GM23338 (cell line): Measurements from ENCODE around the gene DENND6A. TPM values are rescaled to one million over a fixed set of nuclear protein-coding genes. Genes with fewer than 3 reads are reported as not detected.

ENCODE experiments used
- ATAC-seq: fragments of 200-7000 bp; cut with Tn5 transposase; 3 replicates; pipeline ENCODE4 v1.9.1; 2020
- DNase-seq: peaks from one replicate; pipeline ENCODE4 v3.0.0-alpha.2; 2015; ENCODE audit warnings: low spot score
- H2AFZ ChIP-seq: fragments of 200-600 bp; sonication (generic); 2 replicates; pipeline ENCODE4 v1.8.0; 2016; ENCODE audit warnings: antibody characterized with exemption, mild to moderate bottlenecking, moderate library complexity
- H3F3A ChIP-seq: fragments of 200-600 bp; sonication (generic); replicated peaks from 2 replicates; pipeline ENCODE4 v1.8.0; 2017; ENCODE audit warnings: antibody characterized with exemption, mixed run types, low read depth
- H3K27ac ChIP-seq: fragments of 200-600 bp; sonication (generic); 2 replicates; pipeline ENCODE4 v1.6.1; 2016; ENCODE audit warnings: low read depth
- H3K27me3 ChIP-seq: fragments of 200-600 bp; sonication (generic); 2 replicates; pipeline ENCODE4 v1.8.0; 2016; ENCODE audit warnings: mild to moderate bottlenecking, mixed run types, moderate library complexity; ENCODE audit not compliant: insufficient read depth
- H3K36me3 ChIP-seq: fragments of 200-600 bp; sonication (generic); 2 replicates; pipeline ENCODE4 v1.8.0; 2016; ENCODE audit warnings: mild to moderate bottlenecking; ENCODE audit not compliant: insufficient read depth
- H3K4me1 ChIP-seq: fragments of 200-600 bp; sonication (generic); 2 replicates; pipeline ENCODE4 v1.8.0; 2016; ENCODE audit warnings: mild to moderate bottlenecking, moderate library complexity; ENCODE audit not compliant: insufficient read depth
- H3K4me2 ChIP-seq: fragments of 200-600 bp; sonication (generic); 2 replicates; pipeline ENCODE4 v1.7.1; 2017; ENCODE audit warnings: mixed run types
- H3K4me3 ChIP-seq: fragments of 200-600 bp; sonication (generic); 2 replicates; pipeline ENCODE4 v1.6.1; 2016; ENCODE audit warnings: mixed run types
- H3K79me2 ChIP-seq: fragments of 200-600 bp; sonication (generic); replicated peaks from 2 replicates; pipeline ENCODE4 v1.8.0; 2017; ENCODE audit warnings: mild to moderate bottlenecking; ENCODE audit not compliant: insufficient read depth
- H3K9me2 ChIP-seq: fragments of 200-600 bp; sonication (generic); 2 replicates; pipeline ENCODE4 v1.8.0; 2017; ENCODE audit not compliant: insufficient read depth
- H4K20me1 ChIP-seq: fragments of 200-600 bp; sonication (generic); replicated peaks from 2 replicates; pipeline ENCODE4 v1.8.0; 2017; ENCODE audit warnings: mild to moderate bottlenecking; ENCODE audit not compliant: insufficient read depth
- H3K27ac Mint-ChIP-seq: 2 replicates; pipeline ENCODE4 v1.8.0; 2020; ENCODE audit warnings: inconsistent platforms, mild to moderate bottlenecking, moderate library complexity, mixed read lengths
- H3K27me3 Mint-ChIP-seq: 3 replicates; pipeline ENCODE4 v1.8.0; 2022; ENCODE audit warnings: low read depth, mild to moderate bottlenecking, moderate library complexity, mixed read lengths, inconsistent platforms; ENCODE audit not compliant: insufficient read depth, poor library complexity
- H3K36me3 Mint-ChIP-seq: 3 replicates; pipeline ENCODE4 v1.8.0; 2021; ENCODE audit warnings: low read depth, mild to moderate bottlenecking, inconsistent platforms, moderate library complexity, mixed read lengths
- H3K4me1 Mint-ChIP-seq: 3 replicates; pipeline ENCODE4 v1.8.0; 2020; ENCODE audit warnings: mild to moderate bottlenecking, inconsistent platforms, mixed read lengths
- H3K4me3 Mint-ChIP-seq: 3 replicates; pipeline ENCODE4 v1.8.0; 2021; ENCODE audit warnings: moderate library complexity, mild to moderate bottlenecking, inconsistent platforms, mixed read lengths
- H3K9me3 Mint-ChIP-seq: 3 replicates; pipeline ENCODE4 v1.8.0; 2020; ENCODE audit warnings: moderate library complexity, mild to moderate bottlenecking, inconsistent platforms, mixed read lengths
- CREB1 ChIP-seq: fragments of 250-450 bp; sonication (Bioruptor Pico); IDR thresholded peaks from 2 replicates; pipeline ENCODE4 v1.5.0; 2020; ENCODE audit warnings: low read depth, mild to moderate bottlenecking, moderate library complexity
- EZH2 ChIP-seq: fragments of 200-600 bp; sonication (generic); IDR thresholded peaks from one replicate; pipeline ENCODE4 v1.8.0; 2017; ENCODE audit warnings: antibody characterized with exemption, mild to moderate bottlenecking, low read depth; ENCODE audit not compliant: unreplicated experiment
- EZH2phosphoT487 ChIP-seq: fragments of 200-600 bp; sonication (generic); IDR thresholded peaks from one replicate; pipeline ENCODE4 v1.8.1; 2018; ENCODE audit warnings: antibody characterized with exemption; ENCODE audit not compliant: unreplicated experiment
- JUNB ChIP-seq: IDR thresholded peaks from one replicate; pipeline ENCODE4 v1.6.1; 2016; ENCODE audit warnings: antibody characterized with exemption; ENCODE audit not compliant: unreplicated experiment
- NANOG ChIP-seq: IDR thresholded peaks from 2 replicates; pipeline ENCODE4 v1.6.1; 2016; ENCODE audit warnings: antibody characterized with exemption, borderline replicate concordance
- POLR2AphosphoS5 ChIP-seq: IDR thresholded peaks from 2 replicates; pipeline ENCODE4 v1.6.1; 2016; ENCODE audit warnings: antibody characterized with exemption, low read depth
- STAT1 ChIP-seq: IDR thresholded peaks from one replicate; pipeline ENCODE4 v1.6.1; 2016; ENCODE audit warnings: antibody characterized with exemption; ENCODE audit not compliant: unreplicated experiment
- ZNF114 ChIP-seq: fragments of 250-450 bp; sonication (Bioruptor Pico); IDR thresholded peaks from 2 replicates; pipeline ENCODE4 v1.5.0; 2020; ENCODE audit warnings: mild to moderate bottlenecking, moderate library complexity
- ZNF331 ChIP-seq: fragments of 250-450 bp; sonication (Bioruptor Pico); IDR thresholded peaks from 2 replicates; pipeline ENCODE4 v1.5.0; 2020; ENCODE audit warnings: low read depth, mild to moderate bottlenecking, moderate library complexity
- polyA plus RNA-seq: library from polyadenylated mRNA; unstranded; fragments of >200 nt; fragmentation: Nextera tagmentation; extraction: Ambion mirVana; gene quantifications from 2 replicates; pipeline ENCODE4 v1.2.1, GENCODE V29; 2016
- total RNA-seq: library from RNA; depleted of rRNA; stranded (reverse); fragments of >200 nt; shearing (Covaris generic); gene quantifications from 2 replicates; pipeline ENCODE4 v1.2.3, GENCODE V29; 2014
- TF ChIP-seq, protein P1 (sequence below): IDR thresholded peaks from one replicate; pipeline ENCODE4 v1.6.1; 2018; ENCODE audit warnings: antibody characterized with exemption; ENCODE audit not compliant: unreplicated experiment
- TF ChIP-seq, protein P2 (sequence below): fragments of 250-450 bp; sonication (Bioruptor Pico); IDR thresholded peaks from 2 replicates; pipeline ENCODE4 v1.5.0; 2020; ENCODE audit warnings: mild to moderate bottlenecking, moderate library complexity
- TF ChIP-seq, protein P3 (sequence below), 2 experiments: fragments of 200-600 bp in 1 of 2; sonication (generic) in 1 of 2; conservative IDR thresholded peaks; 2 replicates each; pipeline versions ENCODE4 v1.5.1 to v1.6.1; 2016 to 2017; ENCODE audit warnings: antibody characterized with exemption in 2 of 2, low read depth in 2 of 2, mild to moderate bottlenecking in 2 of 2, moderate library complexity in 1 of 2
- TF ChIP-seq, protein P4 (sequence below): IDR thresholded peaks from 2 replicates; pipeline ENCODE4 v1.6.1; 2016; ENCODE audit warnings: antibody characterized with exemption

Gene DENND6A
- total and polyA plus RNA-seq, 2 experiments from 2014 or later = 7.5 to 17.5 TPM

DNA sequence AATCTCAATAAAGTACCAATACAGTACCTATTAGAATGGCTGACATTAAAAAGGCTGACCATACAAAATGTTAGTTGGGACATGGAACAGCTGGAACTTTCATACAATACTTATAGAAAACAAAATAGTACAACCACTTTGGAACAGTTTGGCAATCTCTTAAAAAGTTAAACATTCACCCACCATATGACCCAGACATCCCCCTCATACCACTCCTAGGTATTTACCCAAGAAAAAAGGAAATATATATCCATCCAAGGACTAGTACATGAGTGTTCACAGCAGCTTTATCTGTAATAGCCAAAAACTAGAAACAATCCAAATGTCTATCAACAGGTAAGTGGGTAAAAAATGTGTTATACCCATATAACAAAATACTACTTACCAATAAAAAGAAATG, 70.5 kb downstream of the DENND6A start:
- H3K79me2 ChIP-seq = no peaks in the 10 kb centered on the region
- H3K4me3 ChIP-seq = no peak overlapping the region
- TF ChIP-seq STAT1 = no peak
- TF ChIP-seq, protein P1, sequence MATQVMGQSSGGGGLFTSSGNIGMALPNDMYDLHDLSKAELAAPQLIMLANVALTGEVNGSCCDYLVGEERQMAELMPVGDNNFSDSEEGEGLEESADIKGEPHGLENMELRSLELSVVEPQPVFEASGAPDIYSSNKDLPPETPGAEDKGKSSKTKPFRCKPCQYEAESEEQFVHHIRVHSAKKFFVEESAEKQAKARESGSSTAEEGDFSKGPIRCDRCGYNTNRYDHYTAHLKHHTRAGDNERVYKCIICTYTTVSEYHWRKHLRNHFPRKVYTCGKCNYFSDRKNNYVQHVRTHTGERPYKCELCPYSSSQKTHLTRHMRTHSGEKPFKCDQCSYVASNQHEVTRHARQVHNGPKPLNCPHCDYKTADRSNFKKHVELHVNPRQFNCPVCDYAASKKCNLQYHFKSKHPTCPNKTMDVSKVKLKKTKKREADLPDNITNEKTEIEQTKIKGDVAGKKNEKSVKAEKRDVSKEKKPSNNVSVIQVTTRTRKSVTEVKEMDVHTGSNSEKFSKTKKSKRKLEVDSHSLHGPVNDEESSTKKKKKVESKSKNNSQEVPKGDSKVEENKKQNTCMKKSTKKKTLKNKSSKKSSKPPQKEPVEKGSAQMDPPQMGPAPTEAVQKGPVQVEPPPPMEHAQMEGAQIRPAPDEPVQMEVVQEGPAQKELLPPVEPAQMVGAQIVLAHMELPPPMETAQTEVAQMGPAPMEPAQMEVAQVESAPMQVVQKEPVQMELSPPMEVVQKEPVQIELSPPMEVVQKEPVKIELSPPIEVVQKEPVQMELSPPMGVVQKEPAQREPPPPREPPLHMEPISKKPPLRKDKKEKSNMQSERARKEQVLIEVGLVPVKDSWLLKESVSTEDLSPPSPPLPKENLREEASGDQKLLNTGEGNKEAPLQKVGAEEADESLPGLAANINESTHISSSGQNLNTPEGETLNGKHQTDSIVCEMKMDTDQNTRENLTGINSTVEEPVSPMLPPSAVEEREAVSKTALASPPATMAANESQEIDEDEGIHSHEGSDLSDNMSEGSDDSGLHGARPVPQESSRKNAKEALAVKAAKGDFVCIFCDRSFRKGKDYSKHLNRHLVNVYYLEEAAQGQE = no peak
- TF ChIP-seq, protein P2, sequence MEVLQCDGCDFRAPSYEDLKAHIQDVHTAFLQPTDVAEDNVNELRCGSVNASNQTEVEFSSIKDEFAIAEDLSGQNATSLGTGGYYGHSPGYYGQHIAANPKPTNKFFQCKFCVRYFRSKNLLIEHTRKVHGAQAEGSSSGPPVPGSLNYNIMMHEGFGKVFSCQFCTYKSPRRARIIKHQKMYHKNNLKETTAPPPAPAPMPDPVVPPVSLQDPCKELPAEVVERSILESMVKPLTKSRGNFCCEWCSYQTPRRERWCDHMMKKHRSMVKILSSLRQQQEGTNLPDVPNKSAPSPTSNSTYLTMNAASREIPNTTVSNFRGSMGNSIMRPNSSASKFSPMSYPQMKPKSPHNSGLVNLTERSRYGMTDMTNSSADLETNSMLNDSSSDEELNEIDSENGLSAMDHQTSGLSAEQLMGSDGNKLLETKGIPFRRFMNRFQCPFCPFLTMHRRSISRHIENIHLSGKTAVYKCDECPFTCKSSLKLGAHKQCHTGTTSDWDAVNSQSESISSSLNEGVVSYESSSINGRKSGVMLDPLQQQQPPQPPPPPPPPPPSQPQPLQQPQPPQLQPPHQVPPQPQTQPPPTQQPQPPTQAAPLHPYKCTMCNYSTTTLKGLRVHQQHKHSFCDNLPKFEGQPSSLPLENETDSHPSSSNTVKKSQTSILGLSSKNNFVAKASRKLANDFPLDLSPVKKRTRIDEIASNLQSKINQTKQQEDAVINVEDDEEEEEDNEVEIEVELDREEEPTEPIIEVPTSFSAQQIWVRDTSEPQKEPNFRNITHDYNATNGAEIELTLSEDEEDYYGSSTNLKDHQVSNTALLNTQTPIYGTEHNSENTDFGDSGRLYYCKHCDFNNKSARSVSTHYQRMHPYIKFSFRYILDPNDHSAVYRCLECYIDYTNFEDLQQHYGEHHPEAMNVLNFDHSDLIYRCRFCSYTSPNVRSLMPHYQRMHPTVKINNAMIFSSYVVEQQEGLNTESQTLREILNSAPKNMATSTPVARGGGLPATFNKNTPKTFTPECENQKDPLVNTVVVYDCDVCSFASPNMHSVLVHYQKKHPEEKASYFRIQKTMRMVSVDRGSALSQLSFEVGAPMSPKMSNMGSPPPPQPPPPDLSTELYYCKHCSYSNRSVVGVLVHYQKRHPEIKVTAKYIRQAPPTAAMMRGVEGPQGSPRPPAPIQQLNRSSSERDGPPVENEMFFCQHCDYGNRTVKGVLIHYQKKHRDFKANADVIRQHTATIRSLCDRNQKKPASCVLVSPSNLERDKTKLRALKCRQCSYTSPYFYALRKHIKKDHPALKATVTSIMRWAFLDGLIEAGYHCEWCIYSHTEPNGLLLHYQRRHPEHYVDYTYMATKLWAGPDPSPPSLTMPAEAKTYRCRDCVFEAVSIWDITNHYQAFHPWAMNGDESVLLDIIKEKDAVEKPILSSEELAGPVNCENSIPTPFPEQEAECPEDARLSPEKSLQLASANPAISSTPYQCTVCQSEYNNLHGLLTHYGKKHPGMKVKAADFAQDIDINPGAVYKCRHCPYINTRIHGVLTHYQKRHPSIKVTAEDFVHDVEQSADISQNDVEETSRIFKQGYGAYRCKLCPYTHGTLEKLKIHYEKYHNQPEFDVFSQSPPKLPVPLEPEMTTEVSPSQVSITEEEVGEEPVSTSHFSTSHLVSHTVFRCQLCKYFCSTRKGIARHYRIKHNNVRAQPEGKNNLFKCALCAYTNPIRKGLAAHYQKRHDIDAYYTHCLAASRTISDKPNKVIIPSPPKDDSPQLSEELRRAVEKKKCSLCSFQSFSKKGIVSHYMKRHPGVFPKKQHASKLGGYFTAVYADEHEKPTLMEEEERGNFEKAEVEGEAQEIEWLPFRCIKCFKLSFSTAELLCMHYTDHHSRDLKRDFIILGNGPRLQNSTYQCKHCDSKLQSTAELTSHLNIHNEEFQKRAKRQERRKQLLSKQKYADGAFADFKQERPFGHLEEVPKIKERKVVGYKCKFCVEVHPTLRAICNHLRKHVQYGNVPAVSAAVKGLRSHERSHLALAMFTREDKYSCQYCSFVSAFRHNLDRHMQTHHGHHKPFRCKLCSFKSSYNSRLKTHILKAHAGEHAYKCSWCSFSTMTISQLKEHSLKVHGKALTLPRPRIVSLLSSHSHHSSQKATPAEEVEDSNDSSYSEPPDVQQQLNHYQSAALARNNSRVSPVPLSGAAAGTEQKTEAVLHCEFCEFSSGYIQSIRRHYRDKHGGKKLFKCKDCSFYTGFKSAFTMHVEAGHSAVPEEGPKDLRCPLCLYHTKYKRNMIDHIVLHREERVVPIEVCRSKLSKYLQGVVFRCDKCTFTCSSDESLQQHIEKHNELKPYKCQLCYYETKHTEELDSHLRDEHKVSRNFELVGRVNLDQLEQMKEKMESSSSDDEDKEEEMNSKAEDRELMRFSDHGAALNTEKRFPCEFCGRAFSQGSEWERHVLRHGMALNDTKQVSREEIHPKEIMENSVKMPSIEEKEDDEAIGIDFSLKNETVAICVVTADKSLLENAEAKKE (CRISPR knock-in tag) = no peak
- TF ChIP-seq, protein P3, sequence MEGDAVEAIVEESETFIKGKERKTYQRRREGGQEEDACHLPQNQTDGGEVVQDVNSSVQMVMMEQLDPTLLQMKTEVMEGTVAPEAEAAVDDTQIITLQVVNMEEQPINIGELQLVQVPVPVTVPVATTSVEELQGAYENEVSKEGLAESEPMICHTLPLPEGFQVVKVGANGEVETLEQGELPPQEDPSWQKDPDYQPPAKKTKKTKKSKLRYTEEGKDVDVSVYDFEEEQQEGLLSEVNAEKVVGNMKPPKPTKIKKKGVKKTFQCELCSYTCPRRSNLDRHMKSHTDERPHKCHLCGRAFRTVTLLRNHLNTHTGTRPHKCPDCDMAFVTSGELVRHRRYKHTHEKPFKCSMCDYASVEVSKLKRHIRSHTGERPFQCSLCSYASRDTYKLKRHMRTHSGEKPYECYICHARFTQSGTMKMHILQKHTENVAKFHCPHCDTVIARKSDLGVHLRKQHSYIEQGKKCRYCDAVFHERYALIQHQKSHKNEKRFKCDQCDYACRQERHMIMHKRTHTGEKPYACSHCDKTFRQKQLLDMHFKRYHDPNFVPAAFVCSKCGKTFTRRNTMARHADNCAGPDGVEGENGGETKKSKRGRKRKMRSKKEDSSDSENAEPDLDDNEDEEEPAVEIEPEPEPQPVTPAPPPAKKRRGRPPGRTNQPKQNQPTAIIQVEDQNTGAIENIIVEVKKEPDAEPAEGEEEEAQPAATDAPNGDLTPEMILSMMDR (conservative IDR thresholded peaks at IDR 0.05; ENCODE audit: low read depth in 2 of 2) = no peak
- no peak for TF ChIP-seq POLR2AphosphoS5
- no peak for TF ChIP-seq EZH2phosphoT487
- no peak for TF ChIP-seq EZH2
- no peak for TF ChIP-seq NANOG
- TF ChIP-seq CREB1 (CRISPR knock-in tag) = no peak
- TF ChIP-seq ZNF331 (CRISPR knock-in tag) = no peak
- no peak for TF ChIP-seq ZNF114 (CRISPR knock-in tag)
- no peak for TF ChIP-seq JUNB
- TF ChIP-seq, protein P4, sequence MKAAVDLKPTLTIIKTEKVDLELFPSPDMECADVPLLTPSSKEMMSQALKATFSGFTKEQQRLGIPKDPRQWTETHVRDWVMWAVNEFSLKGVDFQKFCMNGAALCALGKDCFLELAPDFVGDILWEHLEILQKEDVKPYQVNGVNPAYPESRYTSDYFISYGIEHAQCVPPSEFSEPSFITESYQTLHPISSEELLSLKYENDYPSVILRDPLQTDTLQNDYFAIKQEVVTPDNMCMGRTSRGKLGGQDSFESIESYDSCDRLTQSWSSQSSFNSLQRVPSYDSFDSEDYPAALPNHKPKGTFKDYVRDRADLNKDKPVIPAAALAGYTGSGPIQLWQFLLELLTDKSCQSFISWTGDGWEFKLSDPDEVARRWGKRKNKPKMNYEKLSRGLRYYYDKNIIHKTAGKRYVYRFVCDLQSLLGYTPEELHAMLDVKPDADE = no peak
- no peaks in the 10 kb centered on the region for H4K20me1 ChIP-seq
- no peak for DNase-seq
- H3K36me3 ChIP-seq = no peaks in the 10 kb centered on the region
- H3K27me3 Mint-ChIP-seq = peaks cover 4% of the 10 kb centered on the region
- H2AFZ ChIP-seq = no peak overlapping the region
- peaks cover 30% of the 10 kb centered on the region; the same call in 2 of the 3 replicates for H3K36me3 Mint-ChIP-seq
- no peak overlapping the region for H3K4me2 ChIP-seq
- H3K4me1 Mint-ChIP-seq = peaks cover 8% of the 10 kb centered on the region; the same call in 2 of the 3 replicates
- H3K27ac ChIP-seq = no peak overlapping the region
- H3K4me3 Mint-ChIP-seq = no peak overlapping the region
- no peak overlapping the region for H3K27ac Mint-ChIP-seq
- no peaks in the 10 kb centered on the region for H3F3A ChIP-seq
- no peaks in the 10 kb centered on the region for H3K9me2 ChIP-seq
- no peaks in the 10 kb centered on the region for H3K27me3 ChIP-seq
- 0 out of 3 replicates have a peak, but pooled peaks cover 2% of the 10 kb centered on the region for H3K9me3 Mint-ChIP-seq
- ATAC-seq = no peak
- H3K4me1 ChIP-seq = no peaks in the 10 kb centered on the region; the same call in none of the 2 replicates
